IMR-90 (cell line): ENCODE results near the gene USP31. TPM values are rescaled to one million over a fixed set of nuclear protein-coding genes. Genes with fewer than 3 reads are reported as not detected.

ENCODE experiments used
- ATAC-seq: fragments of 200-7000 bp; cut with Tn5 transposase; 2 replicates; pipeline ENCODE4 v1.9.1; 2020; ENCODE audit warnings: low read depth, mild to moderate bottlenecking, moderate library complexity
- Bru-seq: library from RNA; stranded (reverse); fragments of 400-500 nt; gene quantifications from one replicate; lab custom pipeline; 2021; lab: Mats Ljungman, UMichigan
- BruChase-seq, 2 experiments: library from RNA; stranded (reverse); fragments of 400-500 nt; gene quantifications; one replicate each; lab custom pipeline; 2021; lab: Mats Ljungman, UMichigan
- BruUV-seq: library from RNA; stranded (reverse); fragments of 400-500 nt; replicated peaks from 2 replicates; lab custom pipeline; 2021; lab: Mats Ljungman, UMichigan
- CTCF ChIA-PET: fragments of 300-600 bp; formaldehyde crosslinking; extraction: SDS; loops from one replicate; lab custom pipeline; 2021; ENCODE audit warnings: antibody characterized with exemption; lab: Yijun Ruan, JAX
- POLR2A ChIA-PET: fragments of 300-600 bp; sonication (Branson Sonifier 250); formaldehyde crosslinking; loops from one replicate; lab custom pipeline; 2022; ENCODE audit warnings: antibody characterized with exemption; ENCODE audit not compliant: unreplicated experiment; lab: Charles Lee
- DNase-seq: peaks from one replicate; pipeline ENCODE4 v3.0.0; 2013
- H2AFZ ChIP-seq: replicated peaks from 2 replicates; pipeline ENCODE3; 2013; ENCODE audit warnings: low read length, mild to moderate bottlenecking; ENCODE audit not compliant: poor library complexity
- H2AK5ac ChIP-seq: 2 replicates; pipeline ENCODE4 v1.6.1; 2013; ENCODE audit warnings: low read depth, low read length, inconsistent platforms
- H2AK9ac ChIP-seq: replicated peaks from 2 replicates; pipeline ENCODE3; 2013; ENCODE audit warnings: mild to moderate bottlenecking, low read depth, low read length, moderate library complexity; ENCODE audit not compliant: poor library complexity
- H2BK120ac ChIP-seq: 2 replicates; pipeline ENCODE4 v1.6.1; 2013; ENCODE audit warnings: low read depth, low read length, inconsistent platforms
- H2BK15ac ChIP-seq: 3 replicates; pipeline ENCODE4 v1.6.1; 2013; ENCODE audit warnings: low read depth, low read length, inconsistent platforms
- H2BK20ac ChIP-seq: 2 replicates; pipeline ENCODE4 v1.6.1; 2013; ENCODE audit warnings: low read depth, mild to moderate bottlenecking, inconsistent platforms, low read length, moderate library complexity
- H2BK5ac ChIP-seq: 2 replicates; pipeline ENCODE4 v1.6.1; 2013; ENCODE audit warnings: mild to moderate bottlenecking, low read depth, low read length, inconsistent platforms; ENCODE audit not compliant: poor library complexity, severe bottlenecking
- H3K14ac ChIP-seq: replicated peaks from 2 replicates; pipeline ENCODE4 v1.6.1; 2013; ENCODE audit warnings: low read depth, low read length, inconsistent platforms
- H3K18ac ChIP-seq: 2 replicates; pipeline ENCODE4 v1.6.1; 2013; ENCODE audit warnings: low read depth, low read length, control low read depth
- H3K23ac ChIP-seq: 2 replicates; pipeline ENCODE4 v1.6.1; 2013; ENCODE audit warnings: low read depth, low read length, inconsistent platforms
- H3K27ac ChIP-seq: 2 replicates; pipeline ENCODE4 v1.5.1; 2013; ENCODE audit warnings: mild to moderate bottlenecking, control low read depth, low read length; ENCODE audit not compliant: insufficient read depth
- H3K27me3 ChIP-seq: 2 replicates; pipeline ENCODE4 v1.6.1; 2013; ENCODE audit warnings: low read length; ENCODE audit not compliant: control insufficient read depth, insufficient read depth
- H3K36me3 ChIP-seq: 2 replicates; pipeline ENCODE4 v1.6.1; 2013; ENCODE audit warnings: low read length, mixed read lengths; ENCODE audit not compliant: control insufficient read depth, insufficient read depth
- H3K4ac ChIP-seq: 2 replicates; pipeline ENCODE4 v1.6.1; 2013; ENCODE audit warnings: low read depth, low read length, inconsistent platforms
- H3K4me1 ChIP-seq: 2 replicates; pipeline ENCODE4 v1.6.1; 2013; ENCODE audit warnings: low read length, mixed read lengths; ENCODE audit not compliant: control insufficient read depth, insufficient read depth
- H3K4me2 ChIP-seq: 2 replicates; pipeline ENCODE4 v1.6.1; 2013; ENCODE audit warnings: low read depth, mild to moderate bottlenecking, control low read depth, low read length, moderate library complexity
- H3K4me3 ChIP-seq: 2 replicates; pipeline ENCODE4 v1.5.1; 2013; ENCODE audit warnings: low read depth, mild to moderate bottlenecking, control low read depth, low read length, moderate library complexity; ENCODE audit not compliant: insufficient read depth
- H3K56ac ChIP-seq: 2 replicates; pipeline ENCODE4 v1.6.1; 2013; ENCODE audit warnings: low read length, inconsistent platforms; ENCODE audit not compliant: insufficient read depth; ENCODE audit errors: extremely low read depth
- H3K79me1 ChIP-seq, 2 experiments: 2 replicates each; pipeline ENCODE4 v1.6.1; 2013; ENCODE audit warnings: low read length in 2 of 2, inconsistent platforms in 1 of 2, low read depth in 1 of 2
- H3K9ac ChIP-seq: 2 replicates; pipeline ENCODE4 v1.6.1; 2013; ENCODE audit warnings: low read depth, low read length, control low read depth
- H3K9me1 ChIP-seq: 2 replicates; pipeline ENCODE4 v1.6.1; 2013; ENCODE audit warnings: low read length, inconsistent platforms; ENCODE audit not compliant: insufficient read depth
- H3K9me3 ChIP-seq: 2 replicates; pipeline ENCODE4 v1.6.1; 2013; ENCODE audit warnings: low read length; ENCODE audit not compliant: control insufficient read depth, insufficient read depth
- H4K20me1 ChIP-seq: 2 replicates; pipeline ENCODE4 v1.6.1; 2013; ENCODE audit warnings: low read length, inconsistent platforms; ENCODE audit not compliant: insufficient read depth
- H4K5ac ChIP-seq: 2 replicates; pipeline ENCODE4 v1.6.1; 2013; ENCODE audit warnings: mild to moderate bottlenecking, low read depth, low read length, control low read depth
- H4K8ac ChIP-seq, 2 experiments: 2 replicates each; pipeline ENCODE4 v1.6.1; 2013; ENCODE audit warnings: low read depth in 2 of 2, low read length in 2 of 2, control low read depth in 1 of 2, inconsistent platforms in 1 of 2
- H4K91ac ChIP-seq: 2 replicates; pipeline ENCODE4 v1.6.1; 2013; ENCODE audit warnings: low read depth, low read length, inconsistent platforms; ENCODE audit not compliant: insufficient read depth
- BHLHE40 ChIP-seq: fragments of 150-350 bp; IDR thresholded peaks from 2 replicates; pipeline ENCODE4 v1.6.1; 2016; ENCODE audit warnings: mild to moderate bottlenecking, low read depth, low read length
- FOS ChIP-seq: fragments of 150-350 bp; IDR thresholded peaks from 2 replicates; pipeline ENCODE4 v1.6.1; 2016; ENCODE audit warnings: low read depth, low read length
- MAZ ChIP-seq: IDR thresholded peaks from 2 replicates; pipeline ENCODE4 v1.6.1; 2012; ENCODE audit warnings: low read depth, mild to moderate bottlenecking, low read length, improper control_type of control experiment, moderate library complexity, borderline replicate concordance
- MXI1 ChIP-seq: IDR thresholded peaks from 2 replicates; pipeline ENCODE4 v1.6.1; 2012; ENCODE audit warnings: low read depth, mild to moderate bottlenecking, low read length, moderate library complexity, borderline replicate concordance
- NFE2L2 ChIP-seq: fragments of 150-350 bp; IDR thresholded peaks from 2 replicates; pipeline ENCODE4 v1.6.1; 2016; ENCODE audit warnings: low read depth, mild to moderate bottlenecking, low read length
- RCOR1 ChIP-seq: IDR thresholded peaks from 2 replicates; pipeline ENCODE4 v1.6.1; 2012; ENCODE audit warnings: mild to moderate bottlenecking, low read length, improper control_type of control experiment; ENCODE audit not compliant: insufficient replicate concordance
- SMC3 ChIP-seq: fragments of 150-350 bp; IDR thresholded peaks from 2 replicates; pipeline ENCODE4 v1.6.1; 2016; ENCODE audit warnings: low read depth, mild to moderate bottlenecking, antibody characterized with exemption, low read length, moderate library complexity
- WGBS, 2 experiments: methylation state at CpG; one replicate each; pipeline versions ENCODE4 v1.1.5 to v1.1.7; 2013; ENCODE audit warnings: missing lambda C conversion rate in 2 of 2; ENCODE audit not compliant: insufficient read length in 1 of 2; ENCODE audit errors: extremely low coverage in 2 of 2; 5-methylcytosine and 5-hydroxymethylcytosine counted together
- dilution Hi-C: fragments of 300-500 bp; cut with HindIII; formaldehyde crosslinking; loops from one replicate; pipeline ENCODE4 v1.14.3; 2018; ENCODE audit warnings: low sequenced_read_pairs; ENCODE audit not compliant: unreplicated experiment
- in situ Hi-C: fragments of 300-500 bp; cut with MboI; formaldehyde crosslinking; loops from 3 replicates; pipeline ENCODE4 v1.14.3; 2019; ENCODE audit warnings: low sequenced_read_pairs, inconsistent platforms, mixed read lengths
- intact Hi-C: fragments of 100-400 bp; cut with micrococcal nuclease; formaldehyde crosslinking; loops from 2 replicates; pipeline ENCODE4 v1.10.0; 2022
- long read RNA-seq: library from polyadenylated mRNA; unstranded; transcript quantifications from one replicate; pipeline ENCODE4 v2.0.0, GENCODE V29; 2021; ENCODE audit not compliant: unreplicated experiment
- polyA plus RNA-seq, 3 experiments: library from polyadenylated mRNA; depleted of rRNA; stranded (reverse); fragments of >200 nt; gene quantifications; 2 replicates each; pipeline ENCODE4 v1.2.3, GENCODE V29; 2012; ENCODE audit warnings: low replicate concordance in 1 of 3
- total RNA-seq: library from RNA; depleted of rRNA; stranded (reverse); fragments of >200 nt; gene quantifications from 2 replicates; pipeline ENCODE4 v1.2.3, GENCODE V29; 2012; rRNA removed
- TF ChIP-seq, protein P1 (sequence below): fragments of 150-350 bp; IDR thresholded peaks from 2 replicates; pipeline ENCODE4 v1.6.1; 2017; ENCODE audit warnings: mild to moderate bottlenecking, antibody characterized with exemption, low read length, low read depth

The USP31 gene, protein sequence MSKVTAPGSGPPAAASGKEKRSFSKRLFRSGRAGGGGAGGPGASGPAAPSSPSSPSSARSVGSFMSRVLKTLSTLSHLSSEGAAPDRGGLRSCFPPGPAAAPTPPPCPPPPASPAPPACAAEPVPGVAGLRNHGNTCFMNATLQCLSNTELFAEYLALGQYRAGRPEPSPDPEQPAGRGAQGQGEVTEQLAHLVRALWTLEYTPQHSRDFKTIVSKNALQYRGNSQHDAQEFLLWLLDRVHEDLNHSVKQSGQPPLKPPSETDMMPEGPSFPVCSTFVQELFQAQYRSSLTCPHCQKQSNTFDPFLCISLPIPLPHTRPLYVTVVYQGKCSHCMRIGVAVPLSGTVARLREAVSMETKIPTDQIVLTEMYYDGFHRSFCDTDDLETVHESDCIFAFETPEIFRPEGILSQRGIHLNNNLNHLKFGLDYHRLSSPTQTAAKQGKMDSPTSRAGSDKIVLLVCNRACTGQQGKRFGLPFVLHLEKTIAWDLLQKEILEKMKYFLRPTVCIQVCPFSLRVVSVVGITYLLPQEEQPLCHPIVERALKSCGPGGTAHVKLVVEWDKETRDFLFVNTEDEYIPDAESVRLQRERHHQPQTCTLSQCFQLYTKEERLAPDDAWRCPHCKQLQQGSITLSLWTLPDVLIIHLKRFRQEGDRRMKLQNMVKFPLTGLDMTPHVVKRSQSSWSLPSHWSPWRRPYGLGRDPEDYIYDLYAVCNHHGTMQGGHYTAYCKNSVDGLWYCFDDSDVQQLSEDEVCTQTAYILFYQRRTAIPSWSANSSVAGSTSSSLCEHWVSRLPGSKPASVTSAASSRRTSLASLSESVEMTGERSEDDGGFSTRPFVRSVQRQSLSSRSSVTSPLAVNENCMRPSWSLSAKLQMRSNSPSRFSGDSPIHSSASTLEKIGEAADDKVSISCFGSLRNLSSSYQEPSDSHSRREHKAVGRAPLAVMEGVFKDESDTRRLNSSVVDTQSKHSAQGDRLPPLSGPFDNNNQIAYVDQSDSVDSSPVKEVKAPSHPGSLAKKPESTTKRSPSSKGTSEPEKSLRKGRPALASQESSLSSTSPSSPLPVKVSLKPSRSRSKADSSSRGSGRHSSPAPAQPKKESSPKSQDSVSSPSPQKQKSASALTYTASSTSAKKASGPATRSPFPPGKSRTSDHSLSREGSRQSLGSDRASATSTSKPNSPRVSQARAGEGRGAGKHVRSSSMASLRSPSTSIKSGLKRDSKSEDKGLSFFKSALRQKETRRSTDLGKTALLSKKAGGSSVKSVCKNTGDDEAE (N-terminal part only)
- 3.4 and 3.9 TPM in 2 replicates for total RNA-seq
- polyA plus RNA-seq (2012; rRNA removed), result 2.9 and 3.1 TPM in 2 replicates
- polyA plus RNA-seq (2012; cell fraction: cytosol; rRNA removed), result 1.7 and 1.8 TPM in 2 replicates
- 7.7 and 8.4 TPM in 2 replicates for polyA plus RNA-seq (2012; cell fraction: nucleus; rRNA removed; ENCODE audit: low replicate concordance)
- Bru-seq, nascent RNA, result percentile 70 among the genes with signal in this experiment
- percentile 67 among the genes with signal in this experiment for BruChase-seq, experiment 1, labeled RNA remaining after a 6-hour chase
- BruChase-seq, experiment 2, labeled RNA remaining after a 2-hour chase, result percentile 75 among the genes with signal in this experiment
- long read RNA-seq, partial matches to known transcripts, result 1 of 1 reads
- long read RNA-seq, other reads (novel, unspliced or antisense), result 0 of 1 reads

GRCh38 chr16:23149267-23149992 lies at the start of gene USP31:
Gene USP31 (minus strand): TSS chr16:23149452. CDS start chr16:23149270, 182 bp downstream.
- H3K4me1 ChIP-seq, result peaks cover 5% of the 10 kb centered on the region; the same call in 1 of the 2 replicates
- intact Hi-C loops, result loop anchor here (5.0 kb wide), 1 partner anchor 77 kb away; no protein-coding TSS in a partner anchor
- peak within 1 kb of the TSS; percentile 45; the same call in 1 of the 2 replicates for H4K91ac ChIP-seq
- peaks cover 8% of the 10 kb centered on the region; the same call in 1 of the 2 replicates for H4K20me1 ChIP-seq
- H3K27me3 ChIP-seq, result no peaks in the 10 kb centered on the region; the same call in 1 of the 2 replicates
- no peak for TF ChIP-seq SMC3
- TF ChIP-seq MXI1, result peak; percentile 17; the same call in 1 of the 2 replicates
- TF ChIP-seq, protein P1, sequence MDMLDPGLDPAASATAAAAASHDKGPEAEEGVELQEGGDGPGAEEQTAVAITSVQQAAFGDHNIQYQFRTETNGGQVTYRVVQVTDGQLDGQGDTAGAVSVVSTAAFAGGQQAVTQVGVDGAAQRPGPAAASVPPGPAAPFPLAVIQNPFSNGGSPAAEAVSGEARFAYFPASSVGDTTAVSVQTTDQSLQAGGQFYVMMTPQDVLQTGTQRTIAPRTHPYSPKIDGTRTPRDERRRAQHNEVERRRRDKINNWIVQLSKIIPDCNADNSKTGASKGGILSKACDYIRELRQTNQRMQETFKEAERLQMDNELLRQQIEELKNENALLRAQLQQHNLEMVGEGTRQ, result peak; percentile 97
- TF ChIP-seq MAZ, result peak; percentile 89
- TF ChIP-seq FOS, result peak; percentile 39; the same call in 1 of the 2 replicates
- no peak for TF ChIP-seq NFE2L2
- TF ChIP-seq BHLHE40, result peak; percentile 84
- peak; percentile 33 for TF ChIP-seq RCOR1
- ATAC-seq (peak; percentile 99), DNase-seq (peak; percentile 93)
- no peak within 1 kb of the TSS for H3K18ac ChIP-seq
- peak within 1 kb of the TSS; percentile 44; the same call in 1 of the 2 replicates for H4K5ac ChIP-seq
- peak within 1 kb of the TSS; percentile 39; the same call in 1 of the 2 replicates for H3K4ac ChIP-seq
- peaks cover 13 to 21% of the 10 kb centered on the region in 2 experiments; a peak in 3 of 4 replicates for H3K79me1 ChIP-seq
- peak within 1 kb of the TSS; percentile 92 for H3K23ac ChIP-seq
- H3K9me1 ChIP-seq, result 0 out of 2 replicates have a peak, but pooled peaks cover 3% of the 10 kb centered on the region
- dilution Hi-C loops, result no loop called here
- ChIA-PET CTCF (no interaction called here), POLR2A (interaction anchor here (1.2 kb wide), 1 partner anchor 17 kb away, joined by 3 read pairs; no protein-coding TSS in a partner anchor)
- peak within 1 kb of the TSS; percentile 59 for H3K9ac ChIP-seq
- H2AFZ ChIP-seq, result peak within 1 kb of the TSS; percentile 93
- H2BK20ac ChIP-seq, result 0 out of 2 replicates have a peak within 1 kb of the TSS, but pooled peaks have one; percentile 3
- no peak within 1 kb of the TSS for H2AK5ac ChIP-seq
- no peak within 1 kb of the TSS for H2BK5ac ChIP-seq
- WGBS, 2 experiments, result 2% methylated on average over 28 of the region's 75 CpGs; no CpG with 5 or more reads in 1 of the 2 experiments
- no peak within 1 kb of the TSS for H2BK120ac ChIP-seq
- no peaks in the 10 kb centered on the region for H3K36me3 ChIP-seq
- H3K56ac ChIP-seq, result no peak within 1 kb of the TSS
- no TSS peak for BruUV-seq
- H4K8ac ChIP-seq, result peak within 1 kb of the TSS; percentile 24 to 83
- peak within 1 kb of the TSS; percentile 92 for H3K14ac ChIP-seq
- H2AK9ac ChIP-seq, result peak within 1 kb of the TSS; percentile 90
- H3K9me3 ChIP-seq, result no peaks in the 10 kb centered on the region
- H3K4me3 ChIP-seq, result peak within 1 kb of the TSS; percentile 92
- peak within 1 kb of the TSS; percentile 98 for H3K4me2 ChIP-seq
- no peak within 1 kb of the TSS for H2BK15ac ChIP-seq
- H3K27ac ChIP-seq, result peak within 1 kb of the TSS; percentile 18; the same call in 1 of the 2 replicates
- in situ Hi-C loops, result no loop called here
